Tibial artery (tissue), 4 donors: ENCODE results near the gene POLA1.

Experiments used
- DNase-seq, 2 donors: peaks; one replicate each; pipeline ENCODE4 v3.0.0-alpha.2; 2019
- H3K27ac ChIP-seq, 2 donors: fragments of 200-600 bp; sonication (generic) in 1 of 2; 1 replicate in 1 of 2; 2 replicates in 1 of 2; pipeline ENCODE4 v1.5.1; 2018 to 2019; ENCODE audit warnings: mild to moderate bottlenecking in 1 of 2
- H3K27me3 ChIP-seq, 2 donors: fragments of 200-600 bp; sonication (generic) in 1 of 2; one replicate each; pipeline versions ENCODE4 v1.5.1 to v1.6.0; 2016 to 2019
- H3K36me3 ChIP-seq, 3 donors: fragments of 200-600 bp; sonication (generic) in 2 of 3; one replicate each; pipeline ENCODE4 v1.5.1; 2016 to 2019; ENCODE audit warnings: mild to moderate bottlenecking in 2 of 3
- H3K4me1 ChIP-seq, 4 donors: fragments of 200-600 bp; sonication (generic) in 2 of 4; 1 replicate in 3 of 4; 2 replicates in 1 of 4; pipeline ENCODE4 v1.5.1; 2016 to 2019
- H3K4me3 ChIP-seq, 2 donors: fragments of 200-600 bp; sonication (generic) in 1 of 2; 1 replicate in 1 of 2; 2 replicates in 1 of 2; pipeline ENCODE4 v1.5.1; 2018 to 2019; ENCODE audit warnings: mild to moderate bottlenecking in 2 of 2
- H3K9me3 ChIP-seq, 3 donors: fragments of 200-600 bp; sonication (generic) in 1 of 3; one replicate each; pipeline ENCODE4 v1.5.1; 2016 to 2019
- CTCF ChIP-seq, 2 experiments: fragments of 200-600 bp in 1 of 2; fragments of 450-650 bp in 1 of 2; IDR thresholded peaks; one replicate each; pipeline ENCODE4 v1.5.1; 2017 to 2019; ENCODE audit warnings: antibody characterized with exemption in 2 of 2, mild to moderate bottlenecking in 1 of 2, moderate library complexity in 1 of 2
- intact Hi-C: fragments of 100-400 bp; cut with DNase I; formaldehyde crosslinking; loops from one replicate; pipeline ENCODE4 v1.15.0; 2023; ENCODE audit warnings: low total_unique reads

POLA1 gene

GRCh38 chrX:25001808-25002660 is 308.3 kb downstream of the POLA1 start:
- no peak for TF ChIP-seq CTCF (IDR thresholded peaks at IDR 0.05)
- Histone ChIP-seq H3K36me3 (no peaks in the 10 kb centered on the region), H3K27me3 (peaks cover 0 to 44% of the 10 kb centered on the region in 2 donors), H3K4me1 (peaks cover 0 to 25% (median 15%) of the 10 kb centered on the region in 4 donors), H3K4me3 (no peak overlapping the region), H3K27ac (no peak overlapping the region), H3K9me3 (no peaks in the 10 kb centered on the region)
- intact Hi-C loops: no loop called here
- DNase-seq: no peak

- no peak overlapping the region for H3K4me3 ChIP-seq
- peaks cover 0 to 50% of the 10 kb centered on the region in 2 donors for H3K27me3 ChIP-seq
- intact Hi-C loops: no loop called here
- H3K9me3 ChIP-seq: no peaks in the 10 kb centered on the region
- H3K27ac ChIP-seq: no peak overlapping the region
- H3K36me3 ChIP-seq: no peaks in the 10 kb centered on the region
- no peak for TF ChIP-seq CTCF (IDR thresholded peaks at IDR 0.05)
- peaks cover 0 to 29% (median 19%) of the 10 kb centered on the region in 4 donors for H3K4me1 ChIP-seq
- no peak for DNase-seq
Measured at GRCh38 chrX:25002661-25003020, 308.9 kb downstream of the POLA1 start.

- no peak for DNase-seq
- no peak for TF ChIP-seq CTCF (IDR thresholded peaks at IDR 0.05)
- Histone ChIP-seq H3K36me3 (no peaks in the 10 kb centered on the region), H3K9me3 (no peaks in the 10 kb centered on the region), H3K27me3 (peaks cover 0 to 55% of the 10 kb centered on the region in 2 donors), H3K4me1 (peaks cover 0 to 29% (median 19%) of the 10 kb centered on the region in 4 donors), H3K4me3 (no peak overlapping the region), H3K27ac (no peak overlapping the region)
- intact Hi-C loops: no loop called here
Measured at GRCh38 chrX:25003066-25003849, 309.5 kb downstream of the POLA1 start.

GRCh38 chrX:25004040-25004439 is 310.3 kb downstream of the POLA1 start:
- Histone ChIP-seq H3K4me3 (no peak overlapping the region), H3K4me1 (peaks cover 0 to 29% (median 19%) of the 10 kb centered on the region in 4 donors), H3K36me3 (no peaks in the 10 kb centered on the region), H3K27me3 (peaks cover 0 to 59% of the 10 kb centered on the region in 2 donors), H3K9me3 (no peaks in the 10 kb centered on the region), H3K27ac (no peak overlapping the region)
- no peak for TF ChIP-seq CTCF (IDR thresholded peaks at IDR 0.05)
- intact Hi-C loops: no loop called here
- no peak for DNase-seq

- Histone ChIP-seq H3K36me3 (no peaks in the 10 kb centered on the region), H3K9me3 (no peaks in the 10 kb centered on the region), H3K27me3 (peaks cover 0 to 61% of the 10 kb centered on the region in 2 donors), H3K4me3 (peak overlapping the region; percentile 21 to 39), H3K4me1 (peaks cover 0 to 29% (median 19%) of the 10 kb centered on the region in 4 donors), H3K27ac (no peak overlapping the region)
- no peak for DNase-seq
- TF ChIP-seq CTCF (IDR thresholded peaks at IDR 0.05): no peak
- intact Hi-C loops: no loop called here
Measured at GRCh38 chrX:25004485-25005032, 310.8 kb downstream of the POLA1 start.
